Ovary (tissue), 9 donors: ENCODE data around the gene IFT74. TPM values are rescaled to one million over a fixed set of nuclear protein-coding genes. Genes with fewer than 3 reads are reported as not detected.

ENCODE experiments used
- DNase-seq, 5 donors: peaks; one replicate each; pipeline ENCODE4 v3.0.0-alpha.2; 2019 to 2020
- H3K27ac ChIP-seq, 2 donors: fragments of 200-600 bp; one replicate each; pipeline versions ENCODE4 v1.5.1 to v1.8.0; 2019 to 2022
- H3K27me3 ChIP-seq: fragments of 200-600 bp; one replicate; pipeline ENCODE4 v1.8.0; 2022
- H3K36me3 ChIP-seq: fragments of 200-600 bp; sonication (generic); one replicate; pipeline ENCODE4 v1.5.1; 2019
- H3K4me1 ChIP-seq: one replicate; pipeline ENCODE4 v1.8.1; 2013; ENCODE audit warnings: mild to moderate bottlenecking, moderate library complexity; ENCODE audit not compliant: insufficient read depth
- H3K4me3 ChIP-seq: fragments of 200-600 bp; sonication (generic); one replicate; pipeline ENCODE4 v1.5.1; 2017
- H3K9me3 ChIP-seq, 2 donors: fragments of 200-600 bp in 1 of 2; sonication (generic) in 1 of 2; one replicate each; pipeline versions ENCODE4 v1.5.1 to v1.8.1; 2013 to 2019; ENCODE audit warnings: mild to moderate bottlenecking in 1 of 2, moderate library complexity in 1 of 2
- CTCF ChIP-seq, 3 donors: fragments of 450-650 bp in 2 of 3; fragments of 200-600 bp in 1 of 3; IDR thresholded peaks; one replicate each; pipeline versions ENCODE4 v1.5.1 to v1.8.0; 2016 to 2022; ENCODE audit warnings: antibody characterized with exemption in 3 of 3, mild to moderate bottlenecking in 1 of 3
- EP300 ChIP-seq: sonication (generic); formaldehyde crosslinking; IDR thresholded peaks from one replicate; pipeline ENCODE4 v1.6.1; 2017; ENCODE audit warnings: antibody characterized with exemption
- POLR2A ChIP-seq: fragments of 450-650 bp; IDR thresholded peaks from one replicate; pipeline ENCODE4 v1.6.1; 2017; ENCODE audit warnings: antibody characterized with exemption, mild to moderate bottlenecking, moderate library complexity
- WGBS, 3 donors: extraction: QIAGEN DNeasy Blood & Tissue Kit in 1 of 3; methylation state at CpG; one replicate each; pipeline versions ENCODE4 v1.1.5 to v1.1.7; 2013 to 2017; 5-methylcytosine and 5-hydroxymethylcytosine counted together
- intact Hi-C, 4 donors: fragments of 100-400 bp; cut with DNase I; formaldehyde crosslinking; loops; one replicate each; pipeline versions ENCODE4 v1.11.0 to v1.15.1; 2022 to 2023
- polyA plus RNA-seq, 2 donors: library from polyadenylated mRNA; stranded (reverse); fragments of 200-250 nt in 1 of 2; fragments of 350-450 nt in 1 of 2; fragmentation: Illumina TruSeq in 1 of 2; extraction: RNeasy Lipid Tissue Mini Kit (QIAGEN cat#74804) in 1 of 2; gene quantifications; one replicate each; pipeline ENCODE4 v1.2.3, GENCODE V29; 2013 to 2014
- total RNA-seq, 7 donors: library from RNA; depleted of rRNA in 2 of 7; stranded (reverse); fragments of >200 nt in 2 of 7; fragmentation: NEBNext Ultra II Directional in 3 of 7; extraction: Animal tissue kit (Norgen Biotek cat#: 25700) in 3 of 7; gene quantifications; one replicate each; pipeline versions ENCODE4 v1.1.0 to v1.2.4, GENCODE V29; 2016 to 2023
- donor health status: DM: no; HTN: no; CAD: no; lungs with moderate emphysema.
- donor health status: DM: no; HTN: no; CAD: no.
- donor health status: Bipolar disorder and iron deficiency.
- donor health status: DM: yes; HTN: yes; CAD: no.
- donor health status: DM: no; HTN: no; CAD: no.
- donor health status: DM: yes; HTN: yes; CAD: no.

Gene IFT74
- total and polyA plus RNA-seq, 9 donors: 9.2 to 24.6 (median 16.2) TPM

- 94 to 98% (median 97%) methylated on average over 3 of the region's 3 CpGs for WGBS, 3 donors
- Histone ChIP-seq H3K4me3 (no peak within 1 kb of the TSS), H3K4me1 (no peaks in the 10 kb centered on the region), H3K27ac (no peak within 1 kb of the TSS), H3K9me3 (no peaks in the 10 kb centered on the region), H3K36me3 (no peaks in the 10 kb centered on the region), H3K27me3 (no peaks in the 10 kb centered on the region)
- DNase-seq: no peak
- TF ChIP-seq EP300 (no peak), POLR2A (no peak), CTCF (IDR thresholded peaks at IDR 0.05) (no peak)
- intact Hi-C loops: no loop called here
Observed at GRCh38 chr9:27005491-27005890, 49.3 kb downstream of the IFT74 start, which contains the start of gene LRRC19. Gene LRRC19 (minus strand): TSS chr9:27005672. CDS start chr9:26999694, 5,978 bp downstream.

GRCh38 chr9:27019589-27019988 is 63.4 kb downstream of the IFT74 start:
- no peak for TF ChIP-seq CTCF (IDR thresholded peaks at IDR 0.05)
- TF ChIP-seq POLR2A: no peak
- no peak for TF ChIP-seq EP300
- Histone ChIP-seq H3K27me3 (no peaks in the 10 kb centered on the region), H3K36me3 (no peaks in the 10 kb centered on the region), H3K4me3 (no peak overlapping the region), H3K27ac (no peak overlapping the region), H3K9me3 (no peaks in the 10 kb centered on the region), H3K4me1 (no peaks in the 10 kb centered on the region)
- DNase-seq: no peak
- intact Hi-C loops: no loop called here

- intact Hi-C loops: no loop called here
- H3K36me3 ChIP-seq: no peaks in the 10 kb centered on the region
- WGBS, 3 donors: 89 to 98% (median 97%) methylated on average over 5 of the region's 5 CpGs
Observed at GRCh38 chr9:27022920-27023319, 66.7 kb downstream of the IFT74 start.

GRCh38 chr9:27029186-27029585 is 73.0 kb downstream of the IFT74 start:
- H3K27ac ChIP-seq: no peak overlapping the region
- WGBS, 3 donors: 78 to 85% (median 82%) methylated on average over 7 of the region's 7 CpGs
- DNase-seq: no peak
- intact Hi-C loops: no loop called here
- H3K36me3 ChIP-seq: no peaks in the 10 kb centered on the region
- no peak overlapping the region for H3K4me3 ChIP-seq
- H3K4me1 ChIP-seq: no peaks in the 10 kb centered on the region
- H3K27me3 ChIP-seq: no peaks in the 10 kb centered on the region
- H3K9me3 ChIP-seq: no peaks in the 10 kb centered on the region
- no peak for TF ChIP-seq POLR2A
- TF ChIP-seq EP300: no peak
- TF ChIP-seq CTCF (IDR thresholded peaks at IDR 0.05): no peak

More at GRCh38 chr9:27022920-27023319, 66.7 kb downstream of the IFT74 start:
- Histone ChIP-seq H3K4me3 (no peak overlapping the region), H3K27ac (no peak overlapping the region), H3K4me1 (no peaks in the 10 kb centered on the region), H3K9me3 (no peaks in the 10 kb centered on the region), H3K27me3 (no peaks in the 10 kb centered on the region)
- DNase-seq: no peak
- TF ChIP-seq CTCF (IDR thresholded peaks at IDR 0.05) (no peak), POLR2A (no peak), EP300 (no peak)
